NCI-H2029 (cell line): Measurements from ENCODE around the gene SLC6A18.

Experiments used
- DNase-seq: peaks from one replicate; lab custom pipeline; 2025; lab: John Stamatoyannopoulos, UW

The SLC6A18 gene

DNA sequence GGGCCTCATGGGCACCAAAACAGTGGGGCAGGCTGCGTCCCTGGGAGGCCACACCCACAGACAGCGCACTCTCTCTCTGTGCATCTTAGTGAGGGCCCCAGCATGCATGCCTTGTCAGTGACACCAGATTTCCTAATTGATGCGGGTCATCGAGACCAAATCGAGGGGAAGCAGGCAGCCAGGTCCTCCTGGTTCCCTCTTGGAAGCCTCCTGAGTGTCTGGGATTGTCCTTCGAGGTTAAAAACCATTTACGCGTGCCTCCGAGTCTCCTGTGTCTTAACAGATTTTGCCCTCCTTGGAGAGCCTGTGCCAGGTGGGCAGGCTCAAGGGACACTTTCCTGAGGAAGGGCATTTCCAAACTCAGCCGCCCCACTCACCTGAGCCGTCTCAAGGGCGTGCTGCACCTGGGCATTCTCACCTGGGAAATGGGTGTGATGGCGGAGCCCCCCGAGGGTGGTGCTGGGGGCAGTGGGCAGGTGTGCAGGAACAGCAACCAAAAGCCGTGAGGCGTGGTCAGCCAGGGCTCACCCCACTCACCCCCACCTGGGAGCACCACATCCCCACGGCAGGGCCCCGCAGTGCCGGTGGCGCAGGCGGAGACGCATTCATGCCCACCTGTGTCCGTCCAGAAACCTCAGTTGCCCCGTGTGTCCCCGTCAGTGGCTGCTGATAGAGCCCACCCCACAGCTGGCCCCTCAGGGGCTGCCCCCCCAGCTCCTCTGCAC is 21.1 kb upstream of the SLC6A18 start:
- DNase-seq: no peak

DNA sequence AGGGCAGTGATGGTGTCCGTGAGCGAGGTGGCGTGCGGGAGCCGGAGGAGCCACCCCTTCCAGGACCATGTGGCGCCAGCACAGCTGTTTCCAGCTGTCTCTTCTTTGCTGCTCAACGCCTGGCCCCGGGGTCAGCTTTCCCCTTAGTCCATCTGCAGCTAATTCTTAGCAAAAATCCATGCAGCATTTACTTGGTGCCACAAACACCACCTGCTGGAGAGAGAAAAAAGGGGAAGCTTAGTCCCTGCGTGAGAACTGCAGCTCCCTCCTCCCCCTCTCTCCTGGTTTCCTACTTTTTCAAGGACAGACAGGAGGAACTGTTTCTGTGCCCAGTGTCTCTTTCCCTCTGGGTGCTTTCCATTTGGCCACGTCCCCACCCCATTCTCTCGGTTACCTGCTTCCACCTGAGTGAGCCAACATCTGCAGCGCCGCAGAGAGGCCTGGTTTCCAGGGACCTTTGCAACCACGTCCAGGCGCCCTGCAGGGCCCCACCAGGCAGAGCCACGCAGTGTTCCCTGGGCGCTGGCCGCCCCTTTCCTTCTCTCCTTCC is 20.4 kb upstream of the SLC6A18 start:
- DNase-seq: no peak

DNA sequence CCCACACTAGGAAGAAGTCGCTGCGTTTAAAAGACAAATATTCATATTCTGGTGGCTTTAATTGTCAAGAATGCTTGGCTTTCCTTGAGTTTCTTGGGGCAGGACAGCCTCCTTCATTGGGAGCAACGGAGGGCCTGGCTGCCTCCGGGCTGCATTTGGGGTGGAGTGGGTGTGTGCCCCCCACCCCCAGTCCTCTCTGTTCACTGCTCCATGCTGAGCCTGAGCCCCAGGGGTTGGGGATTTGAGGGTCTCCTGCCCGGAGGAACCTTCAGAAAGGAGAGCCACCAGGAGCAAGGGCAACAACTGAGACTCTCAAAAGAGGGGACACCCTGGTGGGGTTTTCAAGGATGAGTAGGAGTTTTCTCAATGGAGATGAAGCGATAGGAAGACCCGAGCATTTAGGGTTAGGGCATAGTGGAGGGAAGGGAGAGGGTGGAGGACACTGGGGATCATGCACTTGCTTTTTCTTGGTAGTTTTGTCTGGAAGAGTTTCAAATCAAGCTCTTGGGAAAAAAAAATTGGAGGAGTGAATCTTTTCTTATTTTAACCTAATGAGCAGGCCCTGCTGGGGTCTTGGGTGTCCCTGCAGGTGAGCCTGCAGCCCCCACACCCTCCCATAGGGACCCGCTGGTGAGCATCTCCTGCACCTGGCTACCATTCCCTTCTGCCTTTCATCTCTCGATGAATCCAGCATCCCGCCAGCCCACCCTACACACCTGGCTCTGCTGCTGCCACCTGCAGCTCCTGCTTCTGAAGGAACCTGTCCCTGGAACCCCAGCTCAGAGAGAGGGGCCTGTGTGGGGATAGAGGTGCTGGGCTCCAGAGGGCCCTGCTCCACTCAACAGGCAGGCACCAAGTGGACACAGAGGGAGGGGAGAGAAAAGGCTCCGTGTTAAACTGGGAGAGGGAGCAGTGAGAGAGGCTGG is 19.7 kb upstream of the SLC6A18 start:
- no peak for DNase-seq

DNA sequence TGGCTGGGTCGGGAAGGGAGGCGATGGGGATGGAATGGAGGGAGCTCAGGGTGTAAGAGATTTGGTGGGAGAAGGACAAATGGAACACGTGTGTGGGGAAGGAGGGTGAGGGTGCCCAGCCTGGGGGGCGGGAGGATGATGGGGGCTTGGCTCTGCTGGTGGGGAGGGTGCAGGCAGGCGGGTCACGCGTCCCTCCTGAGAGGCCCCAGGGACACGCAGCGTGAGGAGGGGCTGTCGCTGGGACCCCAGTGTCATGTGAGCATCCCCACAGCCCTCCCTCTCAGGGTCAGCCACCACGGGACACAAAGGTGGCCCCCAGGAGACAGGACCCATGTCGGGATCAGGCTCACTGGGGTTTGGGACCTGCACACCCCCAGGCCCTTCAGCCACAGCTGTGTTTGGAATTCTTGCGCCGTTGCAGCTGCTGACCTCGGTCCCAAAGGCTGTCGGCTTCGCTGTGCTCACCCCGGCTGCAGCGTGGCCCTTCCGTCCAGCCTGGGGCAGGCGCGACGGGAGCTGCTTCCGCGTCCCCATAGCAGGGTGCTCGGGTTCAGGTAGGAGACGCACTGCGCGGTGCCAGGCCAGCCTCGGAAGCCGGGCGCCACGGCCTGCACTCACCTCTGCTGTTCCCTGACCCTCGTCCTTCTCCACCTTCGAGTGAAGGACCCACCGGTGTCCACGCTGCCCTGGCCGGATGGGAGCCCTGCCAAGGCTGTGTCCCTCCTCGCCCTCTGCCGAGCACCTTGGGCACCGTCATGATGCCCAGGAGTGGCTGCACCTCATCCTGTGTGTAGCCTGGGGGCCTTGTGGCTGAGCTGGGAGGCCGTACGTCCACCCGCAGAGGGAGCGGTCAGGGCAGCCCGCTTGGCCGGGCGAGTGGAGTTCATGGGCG is 18.4 kb upstream of the SLC6A18 start:
- no peak for DNase-seq

DNA sequence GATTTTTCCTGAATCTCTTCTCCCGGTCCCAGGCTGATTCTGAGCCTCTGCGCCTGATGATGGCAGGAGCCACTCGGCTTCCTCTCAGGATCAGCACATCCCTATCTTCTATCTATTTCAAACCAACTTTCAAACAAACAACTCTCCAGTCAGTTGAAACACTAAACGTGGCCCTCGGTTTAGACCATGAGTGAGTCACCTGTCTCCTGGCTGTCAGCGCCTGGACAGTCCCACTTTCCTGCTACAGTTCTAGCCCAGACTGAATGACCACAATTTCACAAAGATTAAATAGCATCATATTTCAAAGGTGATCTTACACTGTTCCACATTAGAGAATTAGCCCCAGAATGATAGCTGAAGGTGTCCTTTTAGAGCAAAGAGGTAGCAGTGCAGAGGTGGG is 17.6 kb upstream of the SLC6A18 start:
- no peak for DNase-seq

DNA sequence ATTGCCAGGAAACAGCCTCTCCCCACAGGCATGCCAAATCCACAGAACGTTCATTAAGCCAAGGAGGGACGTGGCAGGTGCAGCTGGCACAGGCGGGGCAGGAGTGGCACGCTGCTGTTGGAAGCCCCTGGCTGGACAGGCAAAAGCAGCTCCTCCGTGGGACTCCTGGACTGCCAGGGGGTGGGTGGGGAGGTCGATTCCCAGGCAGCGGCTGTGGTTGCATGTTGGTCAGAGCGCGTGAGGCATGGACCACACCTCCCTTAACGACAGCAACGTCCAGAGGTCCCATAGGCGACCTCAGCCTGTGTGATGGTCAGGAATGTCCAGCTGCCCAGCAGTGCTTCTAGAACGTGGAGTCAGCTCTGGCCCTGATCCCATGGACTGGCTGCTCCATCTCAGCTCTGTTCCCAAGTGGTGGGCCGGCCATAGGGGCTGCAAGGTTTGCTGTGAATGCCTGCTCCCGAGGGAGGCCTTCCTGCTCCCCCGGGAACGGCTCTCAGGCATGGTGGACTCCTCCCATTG is 16.9 kb upstream of the SLC6A18 start:
- no peak for DNase-seq

DNA sequence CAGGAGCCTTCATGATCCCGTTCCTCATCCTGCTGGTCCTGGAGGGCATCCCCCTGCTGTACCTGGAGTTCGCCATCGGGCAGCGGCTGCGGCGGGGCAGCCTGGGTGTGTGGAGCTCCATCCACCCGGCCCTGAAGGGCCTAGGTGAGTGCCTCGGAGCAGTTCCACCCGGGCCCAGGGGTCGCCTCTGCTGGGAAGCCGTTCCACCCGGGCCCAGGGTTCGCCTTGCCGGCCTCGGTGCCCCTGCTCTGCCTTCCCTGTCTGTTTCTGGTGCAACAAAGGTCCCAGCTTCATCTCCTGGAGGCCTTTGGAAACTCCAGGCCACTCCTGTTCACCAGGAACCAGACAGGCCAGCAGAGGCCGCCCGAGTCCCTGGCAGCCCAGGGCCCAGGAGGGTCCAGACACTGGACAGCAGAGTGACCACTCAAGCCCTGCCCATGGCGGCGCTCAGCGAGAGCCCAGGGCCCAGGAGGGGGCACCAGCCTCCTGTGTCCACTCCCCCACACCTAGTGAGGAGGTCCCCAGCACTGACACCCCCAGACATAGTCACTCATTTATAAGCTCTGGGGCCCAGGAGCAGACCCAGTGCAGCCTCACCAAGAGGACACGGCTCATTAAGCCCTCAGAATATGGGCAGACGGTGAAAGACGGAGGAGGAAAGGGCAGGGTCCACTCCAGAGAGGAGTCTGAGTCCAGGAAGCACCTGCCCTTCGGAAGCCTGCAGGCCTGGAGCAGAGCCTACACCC is 16.3 kb upstream of the SLC6A18 start:
- DNase-seq: peak; percentile 28

DNA sequence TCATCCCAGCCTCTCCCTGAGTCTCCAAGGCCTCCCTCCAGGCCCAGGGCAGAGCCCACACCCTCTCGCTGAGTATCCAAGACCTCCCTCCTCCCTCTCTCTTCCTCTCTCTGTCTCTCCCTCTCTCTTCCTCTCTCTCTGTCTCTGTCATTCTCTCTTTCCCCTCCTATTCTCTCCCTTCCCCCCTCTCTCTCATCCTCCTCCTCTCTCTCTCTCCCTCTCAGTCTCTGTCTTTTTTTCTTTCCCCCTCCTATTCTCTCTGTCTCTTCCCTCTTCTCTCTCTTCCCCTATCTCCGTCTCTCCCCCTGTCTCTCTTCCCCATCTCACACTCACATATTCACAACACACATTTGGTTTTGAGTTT is 15.7 kb upstream of the SLC6A18 start:
- DNase-seq: no peak

DNA sequence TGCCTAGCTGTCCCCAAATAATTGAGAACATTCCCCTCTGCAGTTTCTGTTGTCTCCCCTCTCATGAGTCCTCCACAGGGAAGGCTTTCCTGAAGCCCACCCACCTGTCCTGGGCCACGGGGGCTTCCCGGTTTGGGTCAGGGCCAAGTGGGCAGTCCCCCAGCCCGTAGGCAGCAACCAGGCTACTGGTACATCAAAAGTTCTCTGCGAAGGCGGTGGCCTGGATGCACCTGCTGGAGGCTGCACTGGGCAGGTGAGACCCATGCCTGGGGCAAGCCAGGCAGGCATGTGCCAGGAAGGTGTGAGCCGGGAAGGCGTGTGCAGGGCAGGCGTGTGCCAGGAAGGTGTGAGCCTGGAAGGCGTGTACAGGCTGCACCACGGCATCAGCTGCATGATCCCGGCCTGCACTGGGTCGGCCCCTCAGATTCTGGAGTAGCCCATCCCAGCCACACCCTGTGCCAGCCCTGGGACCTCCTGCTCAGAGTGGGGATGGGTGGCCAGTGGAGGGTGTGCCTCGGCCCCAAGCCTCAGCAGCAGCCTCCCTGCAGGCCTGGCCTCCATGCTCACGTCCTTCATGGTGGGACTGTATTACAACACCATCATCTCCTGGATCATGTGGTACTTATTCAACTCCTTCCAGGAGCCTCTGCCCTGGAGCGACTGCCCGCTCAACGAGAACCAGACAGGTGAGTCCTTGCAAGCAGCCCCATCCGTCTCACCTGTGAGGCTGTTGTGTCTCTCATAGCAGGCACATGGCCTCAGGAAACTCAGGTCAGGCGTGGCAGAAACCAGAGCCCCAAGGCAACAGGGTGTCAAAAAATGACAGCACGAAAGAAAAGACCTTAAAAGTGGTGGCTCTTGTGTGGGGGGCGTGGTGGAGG is 15.0 kb upstream of the SLC6A18 start:
- no peak for DNase-seq

DNA sequence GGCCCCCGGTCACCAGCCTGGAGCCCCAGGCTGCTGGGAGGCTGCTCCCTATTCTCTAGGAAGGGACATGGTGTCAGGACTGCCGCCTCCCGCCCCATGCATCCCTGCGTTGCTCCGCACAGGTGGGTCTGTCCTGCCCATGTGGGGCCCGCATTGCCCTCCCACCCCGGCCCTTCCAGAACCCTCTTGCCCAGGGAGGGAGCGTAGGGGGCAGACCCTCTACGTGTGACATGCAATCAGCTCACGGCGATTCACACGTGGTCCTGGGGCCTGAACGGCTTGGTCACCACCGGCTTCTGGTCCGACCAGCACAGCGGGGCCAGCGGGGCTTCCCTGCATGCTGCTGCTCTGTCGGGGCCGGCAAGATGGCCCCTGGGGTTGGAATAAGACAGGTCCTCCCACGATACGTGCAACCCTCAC is 14.3 kb upstream of the SLC6A18 start:
- DNase-seq: no peak

DNA sequence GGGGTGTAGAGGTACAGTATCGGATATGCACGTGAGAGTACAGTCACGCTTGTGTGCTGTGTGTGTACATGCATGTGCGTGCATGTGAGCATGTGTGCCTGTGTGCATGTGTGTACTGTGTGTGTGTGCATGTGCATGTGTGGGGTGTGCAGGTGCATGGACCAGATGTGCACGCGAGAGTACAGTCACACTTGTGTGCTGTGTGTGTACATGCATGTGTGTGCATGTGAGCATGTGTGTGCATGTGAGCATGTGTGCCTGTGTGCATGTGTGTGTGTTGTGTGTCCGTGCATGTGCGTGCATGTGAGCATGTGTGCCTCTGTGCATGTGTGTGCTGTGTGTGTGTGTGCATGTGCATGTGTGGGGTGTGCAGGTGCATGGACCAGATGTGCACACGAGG is 13.5 kb upstream of the SLC6A18 start:
- no peak for DNase-seq

DNA sequence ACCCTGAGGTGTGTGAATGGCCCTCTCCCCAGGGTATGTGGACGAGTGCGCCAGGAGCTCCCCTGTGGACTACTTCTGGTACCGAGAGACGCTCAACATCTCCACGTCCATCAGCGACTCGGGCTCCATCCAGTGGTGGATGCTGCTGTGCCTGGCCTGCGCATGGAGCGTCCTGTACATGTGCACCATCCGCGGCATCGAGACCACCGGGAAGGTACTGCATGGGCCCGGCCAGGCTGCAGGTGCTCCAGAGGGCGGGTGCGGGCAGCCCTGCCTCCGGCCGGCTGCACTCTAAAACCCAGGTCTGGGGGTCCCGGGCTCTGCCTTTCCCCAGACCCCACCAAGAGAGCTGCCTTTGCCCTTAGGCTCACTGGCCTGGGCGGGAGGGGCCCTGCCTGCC is 12.9 kb upstream of the SLC6A18 start:
- DNase-seq: no peak

DNA sequence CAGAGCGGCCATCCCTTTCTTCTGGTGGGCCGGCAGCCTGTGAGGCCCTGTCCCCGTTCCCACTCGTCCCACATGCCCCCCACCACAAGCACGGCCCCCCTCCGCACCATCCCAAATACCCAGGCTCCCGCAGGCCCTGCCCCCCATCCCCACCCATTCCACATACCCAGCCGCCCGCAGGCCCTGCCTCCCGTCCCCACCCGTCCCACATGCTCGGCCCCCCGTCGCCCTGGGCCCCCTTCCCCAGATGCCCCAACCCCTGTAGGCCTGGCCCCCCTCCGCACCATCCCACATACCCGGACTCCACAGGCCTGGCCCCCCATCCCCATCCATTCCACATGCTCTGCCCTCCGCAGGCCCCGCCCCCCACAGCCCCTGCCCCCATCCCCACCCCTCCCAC is 12.3 kb upstream of the SLC6A18 start:
- DNase-seq: no peak

DNA sequence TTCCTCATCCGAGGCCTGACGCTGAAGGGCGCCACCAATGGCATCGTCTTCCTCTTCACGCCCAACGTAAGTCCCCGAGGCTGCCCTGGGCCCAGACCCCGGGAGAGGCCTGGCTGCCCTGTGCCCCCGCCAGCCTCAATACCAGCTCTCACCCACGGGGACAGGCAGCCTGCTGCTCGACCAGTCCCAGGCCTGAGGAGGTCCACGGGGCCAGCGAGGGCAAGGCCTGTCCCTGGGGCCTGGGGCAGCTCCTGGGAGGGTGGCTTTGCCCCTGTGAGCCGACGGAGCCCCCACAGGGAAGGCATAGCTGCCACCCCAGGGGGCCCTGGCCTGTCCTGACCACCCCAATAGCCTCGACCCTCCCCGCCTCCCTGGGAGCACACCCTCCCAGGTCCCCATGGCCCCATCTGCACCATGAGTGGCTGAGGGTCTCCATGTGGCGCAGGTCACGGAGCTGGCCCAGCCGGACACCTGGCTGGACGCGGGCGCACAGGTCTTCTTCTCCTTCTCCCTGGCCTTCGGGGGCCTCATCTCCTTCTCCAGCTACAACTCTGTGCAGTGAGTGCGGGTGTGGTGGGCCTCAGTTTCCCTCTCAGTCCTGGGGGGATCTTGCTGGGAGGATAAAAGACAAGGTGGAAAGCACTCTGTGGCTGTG is 11.5 kb upstream of the SLC6A18 start:
- DNase-seq: no peak

DNA sequence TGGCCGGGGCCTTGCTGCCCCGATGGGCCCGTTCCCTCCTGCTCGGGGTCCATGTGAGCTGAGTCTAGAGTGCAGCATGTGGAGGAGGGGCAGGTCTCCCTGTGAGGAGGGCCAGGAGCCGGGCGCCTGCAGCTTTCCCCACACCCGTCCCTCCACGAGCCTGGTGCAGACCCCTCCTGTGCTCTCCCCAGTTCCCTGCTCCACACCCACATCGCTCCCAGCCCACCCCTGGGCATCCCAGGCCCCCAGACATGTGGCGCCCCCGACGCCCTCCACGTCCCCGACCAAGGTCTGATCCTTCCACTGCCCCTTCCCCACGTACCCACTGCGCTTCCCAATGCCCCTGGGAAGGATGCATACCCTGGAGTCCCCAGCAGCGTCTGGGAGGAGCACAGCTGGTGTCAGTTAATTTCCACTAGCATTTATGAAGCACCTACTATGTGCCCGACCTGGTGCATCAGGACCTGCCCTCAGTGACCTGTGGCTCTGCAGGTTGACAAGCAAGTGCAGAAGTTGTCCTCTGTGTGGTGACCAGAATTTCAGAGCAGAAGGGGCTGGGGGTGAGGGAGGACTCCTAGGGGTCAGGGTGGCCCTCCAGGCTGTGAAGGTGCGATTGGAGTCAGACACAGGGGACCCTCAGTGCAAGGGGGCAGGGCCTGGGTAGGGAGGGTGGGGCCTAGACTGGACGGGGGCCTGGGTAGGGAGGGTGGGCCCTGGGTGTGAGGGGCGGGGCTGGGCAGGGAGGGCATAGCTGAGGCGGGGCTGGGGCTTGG is 10.8 kb upstream of the SLC6A18 start:
- DNase-seq: no peak

DNA sequence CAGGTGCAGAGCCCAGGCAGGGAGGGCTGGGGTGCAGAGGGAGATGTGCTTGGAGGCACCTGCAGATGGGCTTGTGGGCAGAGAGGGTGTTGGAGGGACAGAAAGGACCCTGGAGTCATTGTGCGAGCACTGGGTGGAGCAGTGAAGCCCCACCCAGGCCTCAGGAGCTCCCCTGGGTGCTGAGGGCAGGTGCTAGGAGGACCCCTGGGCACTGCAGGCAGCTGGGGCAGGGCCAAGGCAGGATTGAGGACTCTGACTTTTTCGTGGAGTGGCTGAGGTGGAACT is 10.3 kb upstream of the SLC6A18 start:
- DNase-seq: no peak

DNA sequence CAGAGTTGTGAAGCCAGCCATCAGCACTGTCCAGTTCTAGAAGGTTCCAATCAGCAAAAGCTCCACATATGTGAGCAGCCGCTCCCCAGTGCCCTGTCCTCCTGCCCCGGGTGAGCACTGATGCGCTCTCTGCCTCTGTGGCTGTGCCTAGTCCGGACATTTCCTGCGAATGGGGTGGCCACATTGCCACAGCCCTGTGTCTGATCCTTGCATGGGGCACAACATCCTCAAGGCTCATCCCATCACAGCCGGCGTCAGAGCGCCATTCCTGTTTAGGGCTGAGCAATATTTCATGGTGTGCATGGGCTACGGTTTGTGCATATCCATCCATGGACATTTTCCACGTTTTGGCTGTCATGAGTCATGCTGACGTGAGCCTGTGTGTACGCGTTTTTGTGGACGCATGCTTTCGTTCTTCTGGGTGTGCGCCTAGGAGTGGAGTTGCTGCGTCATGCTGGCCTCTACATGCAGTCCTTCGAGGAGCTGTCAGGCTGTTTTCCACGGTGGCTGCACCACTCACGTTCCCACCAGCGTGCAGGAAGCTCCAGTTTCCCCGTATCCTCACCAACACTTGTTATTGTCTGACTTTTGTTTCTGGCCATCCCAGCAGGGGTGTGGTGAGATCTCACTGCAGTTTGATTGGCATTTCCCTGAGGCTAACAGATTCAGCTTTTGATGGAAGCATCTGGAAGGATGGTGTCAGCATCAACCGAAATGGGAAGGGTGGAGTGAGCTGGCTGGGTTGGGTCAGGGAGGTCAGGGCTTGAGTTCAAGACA is 9.7 kb upstream of the SLC6A18 start:
- DNase-seq: no peak

DNA sequence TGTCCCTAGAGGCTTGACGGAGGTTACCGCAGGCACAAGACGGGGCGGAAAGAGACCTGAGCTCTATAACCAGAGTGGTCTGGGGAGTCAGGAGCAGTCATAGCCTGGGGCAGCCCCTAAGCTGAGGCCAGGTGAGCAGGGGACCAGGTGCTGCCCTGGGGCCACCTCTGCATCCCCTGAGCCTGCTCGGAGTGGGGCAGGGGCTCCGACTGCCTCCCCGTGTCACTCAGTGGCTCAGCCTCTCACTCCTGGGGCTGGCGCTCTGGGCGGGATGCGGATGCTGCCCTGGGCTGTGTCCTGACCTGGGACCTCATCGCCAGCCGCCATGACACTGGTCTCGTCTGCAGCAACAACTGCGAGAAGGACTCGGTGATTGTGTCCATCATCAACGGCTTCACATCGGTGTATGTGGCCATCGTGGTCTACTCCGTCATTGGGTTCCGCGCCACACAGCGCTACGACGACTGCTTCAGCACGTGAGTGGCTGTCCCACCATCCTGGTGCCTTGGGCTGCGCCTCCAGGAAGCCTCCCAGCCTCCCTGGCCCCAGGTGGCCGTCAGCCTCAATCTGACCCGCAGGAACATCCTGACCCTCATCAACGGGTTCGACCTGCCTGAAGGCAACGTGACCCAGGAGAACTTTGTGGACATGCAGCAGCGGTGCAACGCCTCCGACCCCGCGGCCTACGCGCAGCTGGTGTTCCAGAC is 8.8 kb upstream of the SLC6A18 start:
- DNase-seq: no peak
